ENCODE data around the gene LRP1-AS. TPM values are rescaled to one million over a fixed set of nuclear protein-coding genes. Genes with fewer than 3 reads are reported as not detected.

LRP1-AS gene
- total RNA-seq (2014; rRNA removed; shearing (Covaris generic)), result not detected in 2 replicates

- no peak within 1 kb of the TSS for H3K27ac ChIP-seq
- DNase-seq (ENCODE audit: low read depth in 1 of 2, low spot score in 2 of 2), result no peak
- peaks cover 93% of the 10 kb centered on the region for H3K36me3 ChIP-seq
Measured at GRCh38 chr12:57146961-57147944, at the start of gene LRP1-AS. LRP1-AS (minus strand) TSS chr12:57147619.

GRCh38 chr12:57196956-57197355 lies 49.5 kb upstream of the LRP1-AS start:
- peaks cover 88% of the 10 kb centered on the region for H3K36me3 ChIP-seq
- no peak overlapping the region for H3K4me3 ChIP-seq
- no peaks in the 10 kb centered on the region for H3K4me1 ChIP-seq (replicated peaks)
- H3K27ac ChIP-seq, result no peak overlapping the region
- DNase-seq (ENCODE audit: low read depth in 1 of 2, low spot score in 2 of 2), result no peak
- H3K9me3 ChIP-seq (replicated peaks), result no peaks in the 10 kb centered on the region
- no peaks in the 10 kb centered on the region for H3K27me3 ChIP-seq (replicated peaks)

More at GRCh38 chr12:57146961-57147944, at the start of gene LRP1-AS:
- Histone ChIP-seq H3K9me3 (replicated peaks) (no peaks in the 10 kb centered on the region), H3K27me3 (replicated peaks) (no peaks in the 10 kb centered on the region), H3K4me3 (no peak within 1 kb of the TSS), H3K4me1 (replicated peaks) (peaks cover 37% of the 10 kb centered on the region)

- DNase-seq (ENCODE audit: low read depth in 1 of 2, low spot score in 2 of 2), result no peak
- H3K36me3 ChIP-seq, result peaks cover 86% of the 10 kb centered on the region
- no peak overlapping the region for H3K4me3 ChIP-seq
Measured at GRCh38 chr12:57196439-57196838, 49.0 kb upstream of the LRP1-AS start.

GRCh38 chr12:57195611-57196371 lies 48.4 kb upstream of the LRP1-AS start:
- Histone ChIP-seq H3K27me3 (replicated peaks) (no peaks in the 10 kb centered on the region), H3K4me1 (replicated peaks) (no peaks in the 10 kb centered on the region), H3K27ac (no peak overlapping the region), H3K9me3 (replicated peaks) (no peaks in the 10 kb centered on the region), H3K36me3 (peaks cover 90% of the 10 kb centered on the region), H3K4me3 (no peak overlapping the region)
- no peak for DNase-seq (ENCODE audit: low read depth in 1 of 2, low spot score in 2 of 2)

More at GRCh38 chr12:57196439-57196838, 49.0 kb upstream of the LRP1-AS start:
- Histone ChIP-seq H3K27ac (no peak overlapping the region), H3K4me1 (replicated peaks) (no peaks in the 10 kb centered on the region), H3K27me3 (replicated peaks) (no peaks in the 10 kb centered on the region), H3K9me3 (replicated peaks) (no peaks in the 10 kb centered on the region)

- no peak overlapping the region for H3K4me3 ChIP-seq
- H3K36me3 ChIP-seq, result peaks cover 96% of the 10 kb centered on the region
- no peak overlapping the region for H3K27ac ChIP-seq
- H3K4me1 ChIP-seq (replicated peaks), result no peaks in the 10 kb centered on the region
- no peaks in the 10 kb centered on the region for H3K9me3 ChIP-seq (replicated peaks)
- H3K27me3 ChIP-seq (replicated peaks), result no peaks in the 10 kb centered on the region
- DNase-seq (ENCODE audit: low read depth in 1 of 2, low spot score in 2 of 2), result no peak
Measured at GRCh38 chr12:57195186-57195585, 47.8 kb upstream of the LRP1-AS start.

- no peaks in the 10 kb centered on the region for H3K4me1 ChIP-seq (replicated peaks)
- DNase-seq (ENCODE audit: low read depth in 1 of 2, low spot score in 2 of 2), result no peak
- no peaks in the 10 kb centered on the region for H3K9me3 ChIP-seq (replicated peaks)
- peaks cover 97% of the 10 kb centered on the region for H3K36me3 ChIP-seq
- no peak overlapping the region for H3K4me3 ChIP-seq
- H3K27ac ChIP-seq, result no peak overlapping the region
- H3K27me3 ChIP-seq (replicated peaks), result no peaks in the 10 kb centered on the region
Measured at GRCh38 chr12:57194253-57194652, 46.8 kb upstream of the LRP1-AS start.

GRCh38 chr12:57193706-57194245 lies 46.4 kb upstream of the LRP1-AS start:
- no peak for DNase-seq (ENCODE audit: low read depth in 1 of 2, low spot score in 2 of 2)
- H3K27ac ChIP-seq, result no peak overlapping the region
- no peak overlapping the region for H3K4me3 ChIP-seq
- H3K27me3 ChIP-seq (replicated peaks), result no peaks in the 10 kb centered on the region
- H3K4me1 ChIP-seq (replicated peaks), result no peaks in the 10 kb centered on the region
- no peaks in the 10 kb centered on the region for H3K9me3 ChIP-seq (replicated peaks)
- H3K36me3 ChIP-seq, result peaks cover 95% of the 10 kb centered on the region

- no peak for DNase-seq (ENCODE audit: low read depth in 1 of 2, low spot score in 2 of 2)
- H3K27me3 ChIP-seq (replicated peaks), result no peaks in the 10 kb centered on the region
- H3K36me3 ChIP-seq, result peaks cover 95% of the 10 kb centered on the region
- no peak overlapping the region for H3K4me3 ChIP-seq
- no peaks in the 10 kb centered on the region for H3K9me3 ChIP-seq (replicated peaks)
- no peak overlapping the region for H3K27ac ChIP-seq
- no peaks in the 10 kb centered on the region for H3K4me1 ChIP-seq (replicated peaks)
Measured at GRCh38 chr12:57192920-57193319, 45.5 kb upstream of the LRP1-AS start.

- no peak for DNase-seq (ENCODE audit: low read depth in 1 of 2, low spot score in 2 of 2)
- no peaks in the 10 kb centered on the region for H3K9me3 ChIP-seq (replicated peaks)
- H3K36me3 ChIP-seq, result peaks cover 95% of the 10 kb centered on the region
Measured at GRCh38 chr12:57191410-57191809, 44.0 kb upstream of the LRP1-AS start.

GRCh38 chr12:57190821-57191220 lies 43.4 kb upstream of the LRP1-AS start:
- Histone ChIP-seq H3K27ac (no peak overlapping the region), H3K4me3 (no peak overlapping the region), H3K4me1 (replicated peaks) (no peaks in the 10 kb centered on the region), H3K27me3 (replicated peaks) (no peaks in the 10 kb centered on the region), H3K36me3 (peaks cover 95% of the 10 kb centered on the region), H3K9me3 (replicated peaks) (no peaks in the 10 kb centered on the region)
- DNase-seq (ENCODE audit: low read depth in 1 of 2, low spot score in 2 of 2), result no peak

More at GRCh38 chr12:57191410-57191809, 44.0 kb upstream of the LRP1-AS start:
- Histone ChIP-seq H3K27ac (no peak overlapping the region), H3K27me3 (replicated peaks) (no peaks in the 10 kb centered on the region), H3K4me3 (no peak overlapping the region), H3K4me1 (replicated peaks) (no peaks in the 10 kb centered on the region)

- no peak overlapping the region for H3K4me3 ChIP-seq
- H3K4me1 ChIP-seq (replicated peaks), result no peaks in the 10 kb centered on the region
- H3K27ac ChIP-seq, result no peak overlapping the region
- DNase-seq (ENCODE audit: low read depth in 1 of 2, low spot score in 2 of 2), result no peak
- H3K36me3 ChIP-seq, result peaks cover 95% of the 10 kb centered on the region
- no peaks in the 10 kb centered on the region for H3K27me3 ChIP-seq (replicated peaks)
- no peaks in the 10 kb centered on the region for H3K9me3 ChIP-seq (replicated peaks)
Measured at GRCh38 chr12:57190037-57190436, 42.6 kb upstream of the LRP1-AS start.

- no peak overlapping the region for H3K4me3 ChIP-seq
- DNase-seq (ENCODE audit: low read depth in 1 of 2, low spot score in 2 of 2), result no peak
- H3K36me3 ChIP-seq, result peaks cover 95% of the 10 kb centered on the region
- peaks cover 3% of the 10 kb centered on the region for H3K4me1 ChIP-seq (replicated peaks)
- H3K27ac ChIP-seq, result no peak overlapping the region
- no peaks in the 10 kb centered on the region for H3K9me3 ChIP-seq (replicated peaks)
- no peaks in the 10 kb centered on the region for H3K27me3 ChIP-seq (replicated peaks)
Measured at GRCh38 chr12:57188090-57188425, 40.6 kb upstream of the LRP1-AS start.

- no peak for DNase-seq (ENCODE audit: low read depth in 1 of 2, low spot score in 2 of 2)
- Histone ChIP-seq H3K36me3 (peaks cover 90% of the 10 kb centered on the region), H3K27me3 (replicated peaks) (no peaks in the 10 kb centered on the region), H3K9me3 (replicated peaks) (no peaks in the 10 kb centered on the region), H3K4me1 (replicated peaks) (peaks cover 9% of the 10 kb centered on the region), H3K4me3 (no peak overlapping the region), H3K27ac (no peak overlapping the region)
Measured at GRCh38 chr12:57187222-57188089, 40.0 kb upstream of the LRP1-AS start.
